Right lobe of liver (tissue), 6 donors: ENCODE measurements around the gene CRLF2. TPM values are rescaled to one million over a fixed set of nuclear protein-coding genes. Genes with fewer than 3 reads are reported as not detected.

Experiments used
- ATAC-seq, 4 donors: fragments of 200-7000 bp; cut with Tn5 transposase; one replicate each; pipeline ENCODE4 v1.9.1; 2020; ENCODE audit warnings: mild to moderate bottlenecking in 4 of 4, moderate library complexity in 4 of 4
- DNase-seq, 3 donors: peaks; one replicate each; pipeline ENCODE4 v3.0.0-alpha.2; 2020
- H3K27ac ChIP-seq, 3 donors: fragments of 200-600 bp; one replicate each; pipeline ENCODE4 v1.8.0; 2022
- H3K27me3 ChIP-seq, 2 donors: fragments of 200-600 bp; one replicate each; pipeline ENCODE4 v1.8.0; 2022
- H3K36me3 ChIP-seq, 4 donors: fragments of 200-600 bp; sonication (generic) in 1 of 4; one replicate each; pipeline versions ENCODE4 v1.5.1 to v1.8.0; 2017 to 2022; ENCODE audit warnings: control low read depth in 1 of 4
- H3K4me1 ChIP-seq, 4 donors: fragments of 200-600 bp; sonication (generic) in 1 of 4; one replicate each; pipeline versions ENCODE4 v1.5.1 to v1.8.0; 2017 to 2022; ENCODE audit warnings: control low read depth in 1 of 4
- H3K4me3 ChIP-seq, 3 donors: fragments of 200-600 bp; one replicate each; pipeline ENCODE4 v1.8.0; 2022
- H3K9me3 ChIP-seq, 4 donors: fragments of 200-600 bp; sonication (generic) in 1 of 4; one replicate each; pipeline versions ENCODE4 v1.5.1 to v1.8.0; 2017 to 2022; ENCODE audit warnings: control low read depth in 1 of 4
- CTCF ChIP-seq, 4 donors: fragments of 200-600 bp in 3 of 4; fragments of 450-650 bp in 1 of 4; IDR thresholded peaks; one replicate each; pipeline versions ENCODE4 v1.5.1 to v1.8.0; 2016 to 2022; ENCODE audit warnings: antibody characterized with exemption in 4 of 4, mild to moderate bottlenecking in 2 of 4
- POLR2A ChIP-seq: fragments of 450-650 bp; IDR thresholded peaks from one replicate; pipeline ENCODE4 v1.6.1; 2017; ENCODE audit warnings: antibody characterized with exemption, mild to moderate bottlenecking
- WGBS: methylation state at CpG from one replicate; pipeline ENCODE4 v1.1.6; 2018; ENCODE audit warnings: low coverage, low lambda C conversion rate; ENCODE audit not compliant: insufficient coverage; ENCODE audit errors: missing lambda C conversion rate; 5-methylcytosine and 5-hydroxymethylcytosine counted together
- intact Hi-C, 2 donors: fragments of 100-400 bp; cut with DNase I; formaldehyde crosslinking; loops; one replicate each; pipeline versions ENCODE4 v1.11.2 to v1.14.1; 2022
- total RNA-seq, 6 experiments: library from RNA; depleted of rRNA in 2 of 6; stranded (reverse); fragments of >200 nt in 2 of 6; fragmentation: NEBNext Ultra II Directional in 3 of 6; extraction: Animal tissue kit (Norgen Biotek cat#: 25700) in 3 of 6; gene quantifications; one replicate each; pipeline versions ENCODE4 v1.1.0 to v1.2.4, GENCODE V29; 2016 to 2023
- donor health status: DM: no; HTN: yes; CAD: no.
- donor health status: DM: no; HTN: no; CAD: no.
- donor health status: DM: no; HTN: no; CAD: no.
- donor health status: DM: no; HTN: yes; CAD: no.
- donor health status: DM: no; HTN: yes; CAD: no.

Gene CRLF2
- total RNA-seq, 6 experiments from 2014 or later: 0.55 TPM; not detected in 5

- no peak for ATAC-seq
- Histone ChIP-seq H3K36me3 (no peaks in the 10 kb centered on the region), H3K4me1 (no peaks in the 10 kb centered on the region), H3K27me3 (no peaks in the 10 kb centered on the region), H3K9me3 (no peaks in the 10 kb centered on the region), H3K27ac (no peak overlapping the region), H3K4me3 (no peak overlapping the region)
- WGBS: 84% methylated on average over 2 of the region's 4 CpGs
- DNase-seq: no peak
- no peak for TF ChIP-seq POLR2A
- TF ChIP-seq CTCF (IDR thresholded peaks at IDR 0.05): no peak
- intact Hi-C loops: no loop called here
Measured at GRCh38 chrX:1218286-1218685, 5.8 kb upstream of the CRLF2 start.

GRCh38 chrX:1215123-1215823 is 2.8 kb upstream of the CRLF2 start:
- H3K4me3 ChIP-seq: no peak overlapping the region
- ATAC-seq (no peak), DNase-seq (no peak)
- intact Hi-C loops: no loop called here
- no peaks in the 10 kb centered on the region for H3K27me3 ChIP-seq
- no peaks in the 10 kb centered on the region for H3K36me3 ChIP-seq
- no peaks in the 10 kb centered on the region for H3K9me3 ChIP-seq
- no peaks in the 10 kb centered on the region for H3K4me1 ChIP-seq
- 39% methylated on average over 10 of the region's 10 CpGs for whole genome bisulfite sequencing
- no peak overlapping the region for H3K27ac ChIP-seq
- TF ChIP-seq POLR2A (no peak), CTCF (IDR thresholded peaks at IDR 0.05) (no peak)

GRCh38 chrX:1213971-1214370 is 1.5 kb upstream of the CRLF2 start:
- Histone ChIP-seq H3K36me3 (no peaks in the 10 kb centered on the region), H3K27ac (no peak overlapping the region), H3K4me1 (no peaks in the 10 kb centered on the region), H3K27me3 (no peaks in the 10 kb centered on the region), H3K9me3 (no peaks in the 10 kb centered on the region), H3K4me3 (no peak overlapping the region)
- TF ChIP-seq CTCF (IDR thresholded peaks at IDR 0.05): no peak
- intact Hi-C loops: no loop called here
- WGBS: 72% methylated on average over 8 of the region's 11 CpGs
- DNase-seq (no peak), ATAC-seq (no peak)

GRCh38 chrX:1210844-1211243 is 1.6 kb downstream of the CRLF2 start:
- H3K36me3 ChIP-seq: no peaks in the 10 kb centered on the region
- 70% methylated on average over 1 of the region's 1 CpG for WGBS
- TF ChIP-seq CTCF (IDR thresholded peaks at IDR 0.05): no peak
- no peak for TF ChIP-seq POLR2A
- no peaks in the 10 kb centered on the region for H3K27me3 ChIP-seq
- no peaks in the 10 kb centered on the region for H3K9me3 ChIP-seq
- H3K27ac ChIP-seq: no peak overlapping the region
- intact Hi-C loops: no loop called here
- ATAC-seq (no peak), DNase-seq (no peak)
- H3K4me3 ChIP-seq: no peak overlapping the region
- no peaks in the 10 kb centered on the region for H3K4me1 ChIP-seq
